Activated effector memory CD4-positive, alpha-beta T cell treated with Interleukin-2 at 50 U/mL for 16 hours (primary cell): Measurements from ENCODE around the gene PFKM.

Experiments used
- DNase-seq: peaks from one replicate; pipeline ENCODE4 v3.0.0-alpha.2; 2020

Gene PFKM

DNA sequence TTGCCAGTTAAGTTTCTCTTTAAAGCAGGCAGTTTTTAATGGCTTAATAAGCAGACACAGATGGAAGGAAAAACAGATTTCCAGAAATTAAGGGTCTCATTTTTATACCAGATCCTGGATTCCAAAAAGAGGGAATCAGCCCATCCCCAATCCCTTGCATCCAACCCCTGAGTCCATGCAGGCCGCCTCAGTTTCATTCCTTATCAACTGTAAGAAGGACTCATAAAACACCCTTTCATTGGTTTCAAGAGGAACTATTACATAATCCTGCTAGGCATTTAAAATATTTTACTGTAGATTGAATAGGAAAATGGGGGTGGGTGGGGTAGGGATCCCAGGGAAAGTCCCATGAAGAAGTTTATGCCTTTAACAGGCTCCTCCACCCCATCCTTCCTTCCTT is 73.7 kb downstream of the PFKM start:
- no peak for DNase-seq

DNA sequence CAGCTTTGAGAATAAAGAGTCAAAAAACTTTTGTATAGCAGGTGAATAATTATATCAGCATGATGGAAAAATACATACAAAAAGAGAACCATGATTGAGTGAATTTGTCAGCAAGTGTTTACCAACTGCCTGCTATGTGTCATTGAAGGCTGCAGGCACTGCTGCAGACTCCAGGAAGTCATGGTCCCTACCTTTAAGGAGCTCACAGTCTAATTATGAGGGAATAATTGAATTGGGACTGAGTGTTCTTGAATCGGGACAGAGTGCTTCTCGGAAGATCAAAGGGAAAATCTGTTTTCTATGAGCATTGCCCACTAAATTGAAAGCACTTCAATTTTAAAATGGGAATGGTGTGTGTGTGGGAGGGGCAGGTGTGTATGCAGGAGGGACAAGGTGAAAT is 74.5 kb downstream of the PFKM start:
- no peak for DNase-seq

DNA sequence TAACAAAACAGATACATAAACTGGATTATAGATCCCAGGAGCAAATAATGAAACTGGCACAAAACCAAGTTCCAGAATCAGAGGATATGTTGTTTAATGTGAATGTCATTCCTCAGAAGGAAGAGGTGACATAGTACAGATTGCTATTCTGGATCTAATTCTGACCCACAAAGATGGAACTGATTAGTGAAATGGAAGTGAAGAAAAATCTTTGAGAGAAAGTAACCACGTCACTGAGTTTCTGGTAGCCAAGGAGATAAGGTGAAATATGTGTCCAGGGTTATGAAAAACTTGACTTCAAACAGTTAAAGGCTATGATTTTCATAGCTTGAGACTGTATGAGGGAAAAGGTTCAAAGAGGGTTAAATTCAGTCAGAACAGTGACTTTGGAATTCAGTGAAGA is 75.6 kb downstream of the PFKM start:
- DNase-seq = no peak
